NB4 (cell line): ENCODE data around the gene ROBO1.

Source experiments
- POLR2A ChIP-seq: IDR thresholded peaks from 2 replicates; pipeline ENCODE4 v1.6.1; 2011; ENCODE audit warnings: mild to moderate bottlenecking; ENCODE audit not compliant: insufficient read length; ENCODE audit errors: extremely low read depth
- TF ChIP-seq, protein P1 (sequence below): IDR thresholded peaks from one replicate; pipeline ENCODE4 v1.5.1; 2012; ENCODE audit warnings: low read depth, low read length
- TF ChIP-seq, protein P2 (sequence below): IDR thresholded peaks from 2 replicates; pipeline ENCODE4 v1.6.1; 2011; ENCODE audit warnings: low read depth, low read length

DNA sequence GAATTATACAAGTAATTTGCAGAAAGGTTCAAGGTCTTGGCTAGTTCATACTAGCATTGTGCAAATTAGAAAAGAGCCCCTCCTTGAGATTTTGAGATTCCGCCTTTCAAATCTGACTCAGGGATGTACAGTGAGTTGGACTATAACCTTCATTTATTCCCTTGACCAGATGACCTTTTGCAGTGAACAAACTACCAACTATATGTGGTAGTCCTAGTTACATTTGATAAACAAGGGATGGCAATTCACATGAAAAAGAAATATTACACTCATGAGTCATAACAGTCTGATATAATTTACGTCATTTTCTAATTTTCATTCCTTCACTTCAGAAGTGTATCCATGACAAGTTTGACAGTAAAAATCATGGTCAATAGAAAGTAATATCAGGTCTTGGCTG lies 860.4 kb downstream of the ROBO1 start:
- no peak for TF ChIP-seq POLR2A
- TF ChIP-seq, protein P1, sequence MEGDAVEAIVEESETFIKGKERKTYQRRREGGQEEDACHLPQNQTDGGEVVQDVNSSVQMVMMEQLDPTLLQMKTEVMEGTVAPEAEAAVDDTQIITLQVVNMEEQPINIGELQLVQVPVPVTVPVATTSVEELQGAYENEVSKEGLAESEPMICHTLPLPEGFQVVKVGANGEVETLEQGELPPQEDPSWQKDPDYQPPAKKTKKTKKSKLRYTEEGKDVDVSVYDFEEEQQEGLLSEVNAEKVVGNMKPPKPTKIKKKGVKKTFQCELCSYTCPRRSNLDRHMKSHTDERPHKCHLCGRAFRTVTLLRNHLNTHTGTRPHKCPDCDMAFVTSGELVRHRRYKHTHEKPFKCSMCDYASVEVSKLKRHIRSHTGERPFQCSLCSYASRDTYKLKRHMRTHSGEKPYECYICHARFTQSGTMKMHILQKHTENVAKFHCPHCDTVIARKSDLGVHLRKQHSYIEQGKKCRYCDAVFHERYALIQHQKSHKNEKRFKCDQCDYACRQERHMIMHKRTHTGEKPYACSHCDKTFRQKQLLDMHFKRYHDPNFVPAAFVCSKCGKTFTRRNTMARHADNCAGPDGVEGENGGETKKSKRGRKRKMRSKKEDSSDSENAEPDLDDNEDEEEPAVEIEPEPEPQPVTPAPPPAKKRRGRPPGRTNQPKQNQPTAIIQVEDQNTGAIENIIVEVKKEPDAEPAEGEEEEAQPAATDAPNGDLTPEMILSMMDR = no peak
- TF ChIP-seq, protein P2, sequence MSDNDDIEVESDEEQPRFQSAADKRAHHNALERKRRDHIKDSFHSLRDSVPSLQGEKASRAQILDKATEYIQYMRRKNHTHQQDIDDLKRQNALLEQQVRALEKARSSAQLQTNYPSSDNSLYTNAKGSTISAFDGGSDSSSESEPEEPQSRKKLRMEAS = no peak
